UCSD-AML1 (cell line): ENCODE data around the gene DDT.
"Not testable (repeated sequence)": the region's sequence is repeated elsewhere in the genome, so short reads cannot be mapped to it uniquely, and the experiment has no call there.

Experiments
- DNase-seq: peaks from one replicate; lab custom pipeline; 2025; ENCODE audit not compliant: unreplicated experiment; lab: John Stamatoyannopoulos, UW

Gene DDT

GRCh38 chr22:23974345-23974744, at the start of gene DDT:
DDT (minus strand) TSS chr22:23974441; CDS start chr22:23974414, 27 bp downstream.
- not testable (repeated sequence) for DNase-seq

GRCh38 chr22:24023204-24023789, 49.1 kb upstream of the DDT start:
- no peak for DNase-seq

DNA sequence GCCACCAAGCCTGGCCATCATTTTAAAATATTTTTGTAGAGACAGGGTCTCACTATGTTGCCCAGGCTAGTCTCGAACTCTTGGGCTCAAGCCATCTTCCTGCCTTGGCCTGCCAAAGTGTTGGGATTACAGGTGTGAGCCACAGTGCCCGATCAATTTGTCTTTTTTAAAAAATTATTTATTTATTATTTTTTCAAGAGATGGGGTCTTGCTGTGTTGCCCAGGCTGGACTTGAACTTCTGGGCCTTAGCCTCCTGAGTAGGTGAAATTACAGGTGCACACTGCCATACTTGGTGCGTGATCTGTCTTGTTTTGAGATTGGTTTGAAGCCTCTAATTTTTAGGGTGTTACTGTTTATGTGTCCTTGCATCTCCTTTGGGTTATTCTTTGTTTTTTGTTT, 47.1 kb upstream of the DDT start:
- no peak for DNase-seq

GRCh38 chr22:24016156-24016555, 41.9 kb upstream of the DDT start:
- DNase-seq: no peak

- no peak for DNase-seq
Observed at GRCh38 chr22:24011735-24012068, 37.5 kb upstream of the DDT start.

GRCh38 chr22:24010018-24010391, 35.8 kb upstream of the DDT start:
- no peak for DNase-seq

- DNase-seq: no peak
Observed at GRCh38 chr22:24009227-24010017, 35.2 kb upstream of the DDT start.

DNA sequence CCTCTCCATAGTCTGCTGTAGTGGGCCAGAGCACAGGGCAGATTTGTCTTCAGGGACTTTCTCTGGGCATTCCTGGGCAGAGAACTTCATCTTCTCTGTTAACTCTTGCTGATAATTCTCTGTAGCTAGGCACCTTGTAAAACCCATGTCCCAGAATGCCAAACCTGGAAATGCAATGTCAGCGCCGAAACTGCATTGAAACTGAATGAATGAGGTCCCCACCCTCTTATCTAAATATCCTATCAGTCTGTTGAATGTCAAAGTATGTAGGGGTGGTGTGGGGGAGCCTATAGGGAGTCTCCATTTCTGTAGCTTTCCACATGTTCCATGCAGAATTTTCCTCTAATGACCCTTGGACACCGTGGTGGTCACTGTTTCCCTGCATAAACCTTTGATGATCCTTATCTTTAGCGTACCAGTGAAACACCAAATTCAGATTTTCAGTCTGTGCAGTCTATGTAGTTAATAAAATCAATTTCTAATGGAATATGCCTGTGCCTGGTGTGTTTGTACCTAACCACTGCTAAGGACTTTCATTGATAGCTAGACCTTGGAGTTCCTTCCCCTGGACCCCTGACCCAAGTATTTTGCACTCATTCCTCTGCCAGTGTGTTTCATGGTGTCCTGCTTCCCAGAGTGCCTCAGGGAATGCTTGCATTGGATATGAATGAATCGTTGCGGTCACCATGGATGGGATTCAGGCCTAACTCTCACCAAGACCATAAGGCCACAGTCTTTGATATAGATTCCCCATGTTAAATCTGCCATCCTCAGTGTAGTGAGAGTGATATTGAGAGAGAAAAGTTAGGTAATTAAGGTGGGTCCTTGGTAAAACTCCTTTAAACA, 34.4 kb upstream of the DDT start:
- DNase-seq: no peak

- no peak for DNase-seq
Observed at GRCh38 chr22:24008022-24008283, 33.7 kb upstream of the DDT start.

DNA sequence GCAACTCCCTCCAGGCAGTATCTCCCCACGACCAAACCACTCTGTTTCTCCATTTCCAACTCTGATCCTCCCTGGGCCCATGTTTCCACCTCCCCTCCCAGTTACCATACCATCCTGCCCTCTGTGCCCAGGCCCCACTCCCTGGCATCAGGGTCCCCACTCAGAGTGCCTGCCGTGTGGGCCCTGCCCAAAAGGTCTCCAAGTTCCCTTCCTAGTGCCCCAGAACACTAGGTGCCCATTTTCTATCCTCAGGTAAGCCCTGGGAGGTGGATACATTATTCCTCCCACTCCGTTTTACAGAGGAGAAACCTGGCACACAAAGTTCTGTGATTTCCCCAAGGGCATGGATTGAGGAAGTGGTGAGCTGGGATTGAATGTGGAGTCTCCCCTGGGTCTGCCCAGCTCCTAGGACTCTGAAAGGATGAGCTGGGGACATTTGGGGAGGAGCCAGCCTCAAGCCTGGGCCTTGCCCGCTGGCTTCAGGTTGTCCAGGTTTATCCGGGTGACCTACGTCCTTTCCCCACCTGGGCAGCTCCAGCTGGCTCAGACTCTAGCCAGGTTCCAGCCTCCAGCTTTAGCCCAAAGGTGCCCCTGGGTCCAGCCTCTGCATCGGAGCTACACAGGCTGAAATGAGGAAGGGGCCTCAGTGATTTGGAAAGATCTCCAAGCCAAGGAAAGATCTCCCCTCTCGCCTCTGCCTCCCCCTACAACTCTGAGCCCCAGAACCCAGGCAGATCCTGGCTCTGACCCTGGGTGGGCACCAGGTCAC, 33.2 kb upstream of the DDT start:
- DNase-seq: no peak

DNA sequence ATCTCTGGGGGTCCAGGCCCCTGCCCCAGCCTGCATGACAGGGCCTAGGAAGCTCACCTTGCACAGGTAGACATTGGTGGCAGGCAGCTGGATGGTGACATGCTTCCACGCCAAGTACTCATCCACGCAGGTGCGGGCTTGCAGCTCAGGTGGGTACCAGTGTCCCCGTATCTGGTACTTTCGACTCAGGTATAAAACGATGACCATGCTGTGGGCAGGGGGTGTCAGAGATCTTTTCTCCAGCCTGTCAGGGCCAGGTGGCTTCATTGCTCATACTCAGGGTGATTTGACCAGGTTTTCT, 32.6 kb upstream of the DDT start:
- DNase-seq: no peak

DNA sequence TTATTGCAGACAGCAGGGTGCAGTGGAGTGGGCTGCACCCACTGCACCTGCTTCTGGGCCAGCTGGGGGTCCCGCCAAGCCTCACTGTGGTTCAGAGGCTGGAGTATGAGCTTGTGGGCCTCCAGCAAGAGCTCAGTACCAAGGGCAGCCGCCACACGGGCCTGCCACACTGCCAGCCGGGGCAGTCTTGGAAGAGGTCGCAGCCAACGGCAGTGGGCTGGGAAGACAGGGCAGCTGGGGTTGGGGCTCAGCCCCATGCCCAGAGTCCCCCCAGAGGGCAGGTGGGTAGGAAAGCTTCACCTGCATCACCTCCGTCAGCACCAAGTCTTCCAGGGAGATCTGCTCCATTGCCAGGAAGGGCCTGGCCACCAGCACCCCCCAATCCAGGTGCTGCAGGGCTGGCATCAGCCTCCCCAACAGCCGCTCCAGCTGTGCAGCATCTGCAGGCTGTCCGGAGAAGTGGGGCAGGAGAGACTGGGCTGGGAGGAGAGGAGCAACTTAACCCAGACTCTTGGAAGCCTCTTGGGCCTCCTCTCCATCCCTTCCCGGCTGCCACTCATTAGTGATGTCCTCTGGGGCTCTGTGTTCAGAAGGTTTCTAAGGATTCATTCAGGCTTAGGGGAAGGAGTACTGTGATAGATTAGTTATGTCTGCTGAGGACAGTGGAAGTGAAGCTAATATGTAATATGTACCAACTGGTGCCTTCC, 32.1 kb upstream of the DDT start:
- no peak for DNase-seq

DNA sequence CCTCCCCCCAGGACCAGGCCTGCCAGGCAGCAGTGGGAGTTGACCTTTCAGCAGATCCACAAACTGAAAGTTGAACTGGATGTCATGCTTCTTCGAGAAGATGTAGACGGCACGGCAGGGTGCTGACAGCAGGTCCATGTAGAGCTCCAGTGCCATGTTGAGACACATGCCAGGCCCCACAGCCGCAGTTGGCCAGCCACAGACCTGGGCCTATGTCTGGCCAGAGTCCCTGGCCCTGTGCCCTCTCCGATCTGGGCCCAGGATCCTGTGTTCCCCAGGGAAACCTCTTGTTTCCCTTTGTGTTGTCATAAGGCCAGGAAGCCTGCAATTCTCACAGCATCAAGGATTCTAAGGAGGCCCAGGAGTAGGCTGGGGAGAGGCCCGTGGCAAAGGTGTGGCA, 31.0 kb upstream of the DDT start, which contains the start of gene GSTT4:
TSS of gene GSTT4 (minus strand) at position 253 of the 400 bp plus-strand sequence. CDS start at position 156, 97 bp downstream.
- DNase-seq: no peak

GRCh38 chr22:24003887-24004286, 29.6 kb upstream of the DDT start:
- no peak for DNase-seq

DNA sequence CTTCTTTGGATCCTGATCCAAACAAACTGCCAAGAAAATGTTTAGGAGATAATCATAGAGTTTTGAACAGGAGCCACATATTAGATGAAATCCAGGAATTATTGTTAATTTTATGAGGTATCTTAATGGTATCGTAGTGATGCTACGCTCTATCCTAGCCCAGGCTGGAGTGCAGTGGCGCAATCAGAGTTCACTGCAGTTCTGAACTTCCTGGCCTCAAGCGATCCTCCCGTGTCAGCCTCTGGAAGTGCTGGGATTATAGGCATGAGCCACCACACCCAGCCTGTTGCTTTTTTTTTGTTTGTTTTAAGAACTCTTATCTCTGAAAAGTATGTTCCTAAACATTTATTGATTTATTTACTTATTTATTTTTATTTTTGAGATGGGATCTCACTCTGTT, 28.6 kb upstream of the DDT start:
- DNase-seq: no peak

GRCh38 chr22:24002272-24002671, 28.0 kb upstream of the DDT start:
- DNase-seq: no peak

DNA sequence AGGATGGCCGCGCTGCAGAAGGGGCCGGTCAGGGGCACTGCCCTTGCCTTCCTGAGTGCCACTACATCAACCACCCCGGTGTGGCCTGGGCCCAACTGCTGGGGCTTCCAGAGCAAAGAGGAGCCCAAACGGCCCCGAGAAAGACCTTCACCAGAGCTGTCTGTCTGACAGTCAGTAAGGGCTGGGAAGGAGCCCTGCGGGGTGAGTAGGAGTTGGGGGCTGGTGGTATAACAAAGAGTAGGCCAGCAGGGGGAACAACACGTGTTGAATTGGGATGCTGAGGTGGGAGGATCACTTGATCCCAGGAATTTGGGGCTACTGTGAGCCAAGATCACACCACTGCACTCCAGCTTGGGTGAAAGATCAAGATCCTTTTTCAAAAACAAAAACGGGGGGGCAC, 27.1 kb upstream of the DDT start:
- DNase-seq: no peak

- DNase-seq: not testable (repeated sequence)
Observed at GRCh38 chr22:23999779-24000178, 25.5 kb upstream of the DDT start.

DNA sequence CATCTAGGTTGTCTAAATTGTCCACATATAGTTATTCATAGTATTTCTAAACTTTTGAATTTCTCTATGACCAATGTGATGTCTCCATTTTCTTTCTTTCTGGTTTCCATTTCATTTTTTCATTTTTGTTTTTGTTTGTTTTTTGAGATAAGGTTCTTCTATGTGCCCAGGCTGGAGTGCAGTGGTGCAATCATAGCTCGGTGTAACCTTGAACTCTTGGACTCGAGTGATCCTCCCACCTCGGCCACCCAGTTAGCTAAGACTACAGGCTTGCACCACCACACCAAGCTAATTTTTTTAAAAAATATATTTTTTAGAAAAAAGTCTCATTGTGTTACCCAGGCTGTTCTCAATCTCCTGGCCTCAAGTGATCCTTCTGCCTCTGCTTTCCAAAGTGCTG, 22.9 kb upstream of the DDT start:
- DNase-seq: no peak

- DNase-seq: not testable (repeated sequence)
Observed at GRCh38 chr22:23993581-23994177, 19.4 kb upstream of the DDT start.

GRCh38 chr22:23993080-23993479, 18.8 kb upstream of the DDT start:
- not testable (repeated sequence) for DNase-seq
